ENCODE data around the gene ANTXR1.

ANTXR1 gene

GRCh38 chr2:69163556-69163955, 150.6 kb downstream of the ANTXR1 start:
- TF ChIP-seq CTCF (IDR thresholded peaks at IDR 0.05; ENCODE audit: insufficient read depth, low read depth, low read length, missing control alignments): no peak
- no peak for DNase-seq (ENCODE audit: low read depth)
- no peak overlapping the region for H3K4me3 ChIP-seq (ENCODE audit: low read length)

GRCh38 chr2:69164061-69164778, 151.2 kb downstream of the ANTXR1 start:
- DNase-seq (ENCODE audit: low read depth): peak; percentile 33
- H3K4me3 ChIP-seq (ENCODE audit: low read length): no peak overlapping the region
- TF ChIP-seq CTCF (IDR thresholded peaks at IDR 0.05; ENCODE audit: insufficient read depth, low read depth, low read length, missing control alignments): no peak

GRCh38 chr2:69165091-69165880, 152.3 kb downstream of the ANTXR1 start:
- no peak for TF ChIP-seq CTCF (IDR thresholded peaks at IDR 0.05; ENCODE audit: insufficient read depth, low read depth, low read length, missing control alignments)
- H3K4me3 ChIP-seq (ENCODE audit: low read length): no peak overlapping the region
- no peak for DNase-seq (ENCODE audit: low read depth)

- no peak for TF ChIP-seq CTCF (IDR thresholded peaks at IDR 0.05; ENCODE audit: insufficient read depth, low read depth, low read length, missing control alignments)
- H3K4me3 ChIP-seq (ENCODE audit: low read length): no peak overlapping the region
- no peak for DNase-seq (ENCODE audit: low read depth)
These were observed 153.5 kb downstream of the ANTXR1 start for GRCh38 chr2:69166465-69166811.

GRCh38 chr2:69166812-69167468, 154.0 kb downstream of the ANTXR1 start:
- DNase-seq (ENCODE audit: low read depth): no peak
- TF ChIP-seq CTCF (IDR thresholded peaks at IDR 0.05; ENCODE audit: insufficient read depth, low read depth, low read length, missing control alignments): no peak

GRCh38 chr2:69167469-69167822, 154.5 kb downstream of the ANTXR1 start:
- DNase-seq (ENCODE audit: low read depth): no peak
- no peak overlapping the region for H3K4me3 ChIP-seq (ENCODE audit: low read length)
- no peak for TF ChIP-seq CTCF (IDR thresholded peaks at IDR 0.05; ENCODE audit: insufficient read depth, low read depth, low read length, missing control alignments)

More at GRCh38 chr2:69166812-69167468, 154.0 kb downstream of the ANTXR1 start:
- H3K4me3 ChIP-seq (ENCODE audit: low read length): no peak overlapping the region

Data from epithelial cell of esophagus (primary cell).